GM19324 (cell line): ENCODE measurements around the gene CHST12.
"Not testable (repeated sequence)": the region's sequence is repeated elsewhere in the genome, so short reads cannot be mapped to it uniquely, and the experiment has no call there.

Source experiments
- ATAC-seq: cut with Tn5 transposase; IDR thresholded peaks from one replicate; pipeline ENCODE4 v1.9.1; 2021; ENCODE audit warnings: mild to moderate bottlenecking, moderate library complexity; ENCODE audit not compliant: unreplicated experiment, low FRiP score

Gene CHST12

DNA sequence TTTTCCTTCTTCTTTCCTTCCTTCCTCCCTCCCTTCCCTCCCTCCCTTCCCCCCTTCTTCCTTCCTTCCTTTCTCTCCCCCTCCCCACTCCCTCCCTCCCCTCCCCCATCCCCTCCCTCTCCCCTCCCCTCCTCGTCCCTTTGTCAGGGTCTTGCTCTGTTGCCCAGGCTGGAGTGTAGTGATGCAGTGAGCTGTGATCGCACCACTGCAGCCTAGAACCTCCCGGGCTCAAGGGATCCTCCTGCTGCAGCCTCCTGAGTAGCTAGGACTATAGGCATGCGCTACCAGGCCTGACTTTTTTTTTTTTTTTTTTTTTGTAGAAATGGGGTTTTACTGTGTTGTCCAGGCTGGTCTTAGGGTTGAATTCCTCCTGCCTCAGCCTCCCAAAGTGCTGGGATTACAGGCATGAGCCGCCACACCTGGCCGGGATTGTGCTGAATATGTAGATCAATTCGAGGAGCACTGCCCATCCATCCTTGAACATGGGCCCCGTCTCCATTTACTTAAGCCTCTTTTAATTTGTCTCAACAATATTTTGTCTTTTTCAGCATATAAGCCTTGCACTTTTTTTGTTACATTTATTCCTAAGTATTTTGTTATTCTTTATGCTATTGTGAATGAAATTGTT lies 49.3 kb downstream of the CHST12 start:
- ATAC-seq: no peak

GRCh38 chr7:2453849-2454248 lies 50.4 kb downstream of the CHST12 start:
- not testable (repeated sequence) for ATAC-seq

- ATAC-seq: no peak
These were observed 56.3 kb downstream of the CHST12 start for GRCh38 chr7:2459674-2460073.

DNA sequence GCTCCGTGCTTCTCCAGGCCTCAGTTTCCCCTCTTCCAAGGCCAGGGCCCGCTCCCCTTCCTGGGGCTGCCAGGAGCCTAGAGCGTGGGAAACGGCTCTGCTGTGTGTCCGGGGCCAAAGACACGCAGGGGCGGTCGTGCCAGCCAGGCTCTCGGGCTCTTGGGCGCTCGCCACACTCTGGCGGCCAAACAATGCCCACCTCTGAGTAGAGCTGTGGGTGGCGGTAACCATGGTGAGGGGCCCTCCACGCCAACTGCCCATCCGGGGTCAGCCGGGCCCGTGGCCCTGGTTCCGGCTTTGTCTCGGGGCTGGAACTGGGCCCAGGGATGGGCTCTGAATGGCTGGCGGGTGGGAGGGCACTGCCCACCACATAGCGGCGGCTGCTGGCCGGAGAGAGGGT lies 56.8 kb downstream of the CHST12 start:
- no peak for ATAC-seq

DNA sequence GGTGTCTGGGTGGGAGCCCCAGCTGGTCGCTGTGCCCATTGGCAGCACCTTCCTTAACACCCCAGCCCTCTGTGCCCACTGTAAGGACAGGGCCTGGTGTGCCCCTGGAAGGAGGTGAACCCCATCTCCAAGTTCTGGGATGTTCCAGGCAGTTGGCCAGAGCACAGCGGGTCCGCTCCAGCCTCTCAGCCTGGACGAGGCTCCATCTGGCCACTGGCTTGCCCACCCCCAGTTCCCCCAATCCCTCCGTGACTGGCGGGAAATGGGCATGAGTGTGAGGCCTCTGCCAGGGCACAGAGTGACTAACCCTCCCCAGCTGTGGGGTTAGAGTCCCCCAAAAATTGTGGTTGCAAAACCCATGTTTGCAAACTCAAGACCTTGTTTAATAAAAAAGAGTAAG lies 57.2 kb downstream of the CHST12 start:
- no peak for ATAC-seq

- ATAC-seq: no peak
These were observed 58.0 kb downstream of the CHST12 start for GRCh38 chr7:2461268-2462026.

GRCh38 chr7:2462731-2463130 lies 59.3 kb downstream of the CHST12 start:
- no peak for ATAC-seq

DNA sequence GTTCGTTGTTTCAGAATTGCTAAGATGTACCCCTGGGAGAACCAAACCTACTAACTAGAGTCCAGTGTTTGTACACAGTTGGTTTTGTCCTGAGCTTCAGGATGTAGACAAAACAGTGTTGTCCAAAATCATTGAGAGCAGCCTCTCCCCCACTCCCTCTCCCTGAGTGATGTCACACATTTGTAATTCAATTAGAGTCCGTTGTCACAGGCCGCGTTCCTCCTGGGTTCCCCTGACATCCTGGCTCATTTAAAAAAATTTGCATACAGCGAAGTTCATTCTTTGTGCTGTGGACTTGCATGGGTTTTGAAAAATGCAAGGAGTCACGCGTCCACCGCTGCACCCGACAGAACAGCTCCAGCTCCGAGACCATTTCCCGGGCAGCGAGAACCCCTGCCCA lies 62.5 kb downstream of the CHST12 start:
- ATAC-seq: no peak

DNA sequence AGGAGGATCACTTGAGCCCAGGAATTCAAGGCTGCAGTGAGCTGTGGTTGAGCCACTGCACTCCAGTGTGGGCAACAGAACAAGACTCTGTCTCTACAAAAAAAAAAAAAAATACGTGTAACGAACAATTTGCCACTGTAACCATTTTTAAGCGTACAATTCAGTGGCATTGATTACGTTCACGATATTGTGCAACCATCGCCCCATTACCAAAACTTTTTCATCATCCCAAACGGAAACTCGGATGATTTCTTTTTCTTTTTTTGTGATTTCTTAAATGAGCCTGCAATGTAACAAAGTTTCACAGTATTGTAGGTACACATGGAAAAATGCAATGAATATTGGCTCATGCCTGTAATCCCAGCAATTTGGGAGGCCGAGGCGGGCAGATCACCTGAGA lies 63.3 kb downstream of the CHST12 start:
- ATAC-seq: no peak

GRCh38 chr7:2468227-2468626 lies 64.8 kb downstream of the CHST12 start:
- no peak for ATAC-seq

DNA sequence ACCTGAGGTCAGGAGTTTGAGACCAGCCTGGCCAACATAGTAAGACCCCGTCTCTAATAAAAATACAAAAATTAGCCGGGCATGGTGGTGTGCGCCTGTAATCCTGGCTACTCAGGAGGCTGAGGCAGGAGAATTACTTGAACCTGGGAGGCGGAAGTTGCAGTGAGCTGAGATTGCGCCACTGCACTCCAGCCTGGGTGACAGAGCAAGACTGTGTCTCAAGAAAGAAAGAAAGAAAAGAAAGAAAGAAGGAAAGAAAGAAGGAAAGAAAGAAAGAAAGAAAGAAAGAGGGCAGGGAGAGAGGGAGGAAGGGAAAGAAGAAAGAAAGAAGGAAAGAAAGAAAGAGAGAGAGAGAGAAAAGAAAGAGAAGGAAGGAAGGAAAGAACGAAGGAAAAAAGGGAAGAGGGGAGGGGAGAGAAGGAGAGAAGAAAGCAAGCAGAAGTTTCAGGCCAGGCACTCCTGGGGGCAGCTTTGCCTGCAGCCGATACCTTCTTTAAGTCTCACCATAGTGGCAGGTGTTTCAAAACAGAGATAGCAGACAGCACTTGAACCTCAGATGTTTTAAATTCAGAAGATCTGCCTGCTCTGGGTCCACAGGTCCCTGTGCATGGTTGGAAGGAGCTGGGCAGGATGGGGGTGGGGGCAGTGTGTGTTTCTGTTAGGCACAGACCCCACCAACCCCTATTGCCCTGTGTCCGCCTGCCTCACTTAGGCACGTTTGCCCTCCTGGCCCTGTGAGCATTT lies 66.2 kb downstream of the CHST12 start:
- ATAC-seq: not testable (repeated sequence)

DNA sequence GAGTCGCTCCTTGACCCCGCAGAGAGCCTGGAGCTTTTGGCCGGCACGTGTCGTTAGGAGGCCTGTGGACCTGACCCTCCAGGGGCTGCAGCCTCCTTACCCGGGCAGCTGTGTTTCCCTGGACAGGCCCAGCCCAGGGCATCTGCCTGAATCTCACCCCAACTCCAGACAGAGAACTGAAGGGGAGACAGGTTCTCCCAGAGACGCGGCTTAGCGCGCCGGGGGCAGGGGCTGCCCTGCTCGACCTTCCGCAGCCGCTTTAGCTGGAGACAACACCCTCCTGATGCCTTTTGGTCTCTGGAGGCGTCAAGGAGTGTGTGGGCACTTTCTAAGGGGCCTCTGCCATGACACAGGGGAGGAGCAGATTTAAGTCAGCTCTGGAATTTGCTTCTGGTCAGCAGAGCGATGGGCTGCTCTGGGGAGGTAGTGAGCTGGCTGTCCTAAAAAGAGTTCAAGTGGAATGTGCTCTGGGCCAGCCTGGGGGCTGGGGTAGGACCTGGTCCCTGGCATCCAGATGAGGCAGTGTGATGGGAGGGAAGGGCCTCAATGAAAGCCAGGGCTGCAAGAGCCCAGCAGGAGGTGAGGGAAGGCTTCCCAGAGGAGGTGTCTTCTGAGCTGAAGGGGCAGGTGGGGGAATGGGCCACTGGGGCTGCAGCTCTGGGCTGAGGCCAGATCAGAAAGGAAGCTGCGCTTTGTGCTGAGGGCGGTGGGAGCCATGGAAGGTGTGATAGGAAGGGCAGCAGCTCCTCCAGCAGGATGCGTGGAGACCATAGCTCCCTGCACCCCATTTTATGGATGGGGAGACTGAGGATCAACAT lies 67.0 kb downstream of the CHST12 start:
- no peak for ATAC-seq

- no peak for ATAC-seq
These were observed 67.6 kb downstream of the CHST12 start for GRCh38 chr7:2471022-2471329.

GRCh38 chr7:2471396-2471795 lies 68.0 kb downstream of the CHST12 start:
- ATAC-seq: no peak

- no peak for ATAC-seq
These were observed 69.3 kb downstream of the CHST12 start for GRCh38 chr7:2472739-2473138.

DNA sequence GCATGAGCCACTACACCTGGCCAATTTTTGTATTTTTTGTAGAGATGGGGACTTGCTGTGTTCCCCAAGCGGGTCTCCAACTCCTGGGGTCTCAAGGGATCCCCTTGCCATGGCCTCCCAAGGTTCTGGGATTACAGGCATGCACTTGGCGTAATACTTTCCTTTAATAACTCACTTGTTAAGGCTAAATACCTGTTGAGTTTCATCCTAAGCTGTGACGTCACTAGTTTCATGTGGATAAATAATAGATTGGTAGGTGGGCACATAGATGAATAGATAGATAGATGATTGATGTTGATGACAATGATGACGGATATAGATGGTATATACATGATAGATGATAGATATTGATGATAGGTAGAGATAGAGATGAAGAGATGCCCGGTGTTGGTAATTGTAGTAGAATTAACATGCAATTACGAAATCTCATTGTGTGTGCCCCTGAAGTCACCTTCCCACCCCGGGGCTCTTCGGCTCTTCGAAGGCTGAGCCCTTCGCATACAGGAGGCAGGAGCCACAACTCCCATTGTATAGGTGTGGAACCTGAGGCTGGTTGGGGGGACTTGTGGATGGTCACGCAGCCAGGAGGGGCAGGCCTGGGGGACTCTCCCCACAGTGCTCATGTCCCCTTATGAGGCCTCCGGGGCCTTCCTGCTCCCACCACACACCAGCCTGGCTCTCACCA lies 70.2 kb downstream of the CHST12 start:
- no peak for ATAC-seq

DNA sequence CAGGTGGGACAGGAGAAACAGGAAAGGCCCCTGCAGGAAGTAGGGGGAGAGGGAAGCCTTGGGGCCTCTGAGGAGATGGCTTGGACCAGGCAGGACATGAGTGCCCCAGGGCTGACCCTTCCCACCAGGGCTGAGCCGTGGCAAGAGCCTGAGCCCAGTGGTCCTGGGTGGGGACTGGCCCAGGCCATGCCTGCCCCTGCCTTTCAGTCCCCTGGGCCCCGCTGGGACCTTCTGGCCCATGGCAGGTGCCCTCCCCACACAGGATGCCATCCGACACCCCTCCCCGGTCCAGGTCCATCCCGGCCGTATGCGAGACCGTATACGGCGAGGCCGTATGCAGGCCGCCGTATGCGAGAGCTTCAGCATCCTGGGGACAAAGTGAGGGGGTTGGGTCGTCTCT lies 70.8 kb downstream of the CHST12 start:
- no peak for ATAC-seq

DNA sequence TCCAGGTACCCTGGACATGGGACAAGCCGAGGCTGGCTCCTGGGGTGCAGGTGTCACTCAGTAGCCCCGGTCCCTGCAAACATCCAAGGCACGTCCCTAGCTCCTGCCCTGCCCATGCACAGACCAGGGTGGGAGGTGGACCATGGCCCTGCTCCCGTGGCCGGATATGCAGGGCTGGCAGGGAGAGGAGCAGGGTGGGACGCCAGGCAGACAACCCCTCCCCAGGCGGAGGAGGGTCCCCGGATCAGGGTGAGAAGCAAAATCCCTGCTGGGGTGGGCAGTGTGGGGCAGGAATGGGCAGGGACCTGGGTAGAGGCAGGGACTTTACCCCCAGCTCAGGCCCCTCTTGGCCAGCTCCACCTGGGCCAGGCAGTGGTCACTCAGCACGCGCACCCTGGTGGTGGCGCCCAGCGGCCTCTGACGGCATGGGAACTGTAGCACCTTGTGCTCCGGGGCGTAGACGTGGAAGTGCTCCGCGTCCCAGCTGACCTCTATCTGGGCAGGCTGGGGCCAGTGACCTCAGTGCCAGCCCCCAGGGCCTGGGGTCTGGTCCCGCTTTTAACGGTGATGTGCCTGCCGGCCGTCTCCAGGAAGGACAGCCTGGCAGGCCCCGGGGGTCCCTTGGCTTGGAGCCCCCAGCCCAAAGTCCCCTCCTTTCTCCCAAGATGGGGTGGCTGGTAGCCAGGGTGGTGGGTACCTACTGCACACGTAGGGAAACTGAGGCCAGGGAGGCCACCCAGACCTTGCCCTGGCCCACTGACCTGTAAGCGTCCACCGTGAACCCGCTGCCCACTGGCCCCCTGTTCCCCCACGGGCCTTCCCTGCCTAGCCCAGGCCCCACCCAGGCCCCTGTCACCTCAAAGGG lies 71.6 kb downstream of the CHST12 start:
- no peak for ATAC-seq

- no peak for ATAC-seq
These were observed 72.2 kb downstream of the CHST12 start for GRCh38 chr7:2475678-2476015.

DNA sequence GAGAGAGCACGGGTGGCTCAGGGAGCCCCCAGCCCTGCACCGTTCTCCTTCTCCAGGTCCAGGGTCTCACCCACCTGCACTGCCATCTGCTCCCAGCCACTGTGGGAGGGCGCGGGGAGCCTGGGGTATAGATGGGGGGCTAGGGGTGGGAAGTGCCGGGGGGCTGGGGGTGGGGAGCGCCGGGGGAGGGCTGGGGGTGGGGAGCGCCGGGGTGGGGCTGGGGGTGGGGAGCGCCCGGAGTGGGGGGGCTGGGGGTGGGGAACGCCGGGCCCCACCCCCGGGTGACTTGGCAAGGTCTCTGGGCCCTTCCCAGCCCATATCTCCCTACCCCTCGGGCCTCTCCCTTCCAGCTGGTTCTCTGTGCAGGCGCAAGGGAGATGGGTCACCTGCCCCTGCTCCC lies 72.9 kb downstream of the CHST12 start, which contains the start of gene GRIFIN:
Gene GRIFIN, minus strand, starts transcription at position 101 of the 400 bp plus-strand sequence. Its CDS starts 15 bp downstream, at position 86.
- no peak for ATAC-seq
